Measurements from ENCODE around the gene KIAA1958. TPM values are rescaled to one million over a fixed set of nuclear protein-coding genes. Genes with fewer than 3 reads are reported as not detected.

Gene KIAA1958
- total RNA-seq, 2 donors from 2014 or later, result 7.0 to 42.8 TPM

DNA sequence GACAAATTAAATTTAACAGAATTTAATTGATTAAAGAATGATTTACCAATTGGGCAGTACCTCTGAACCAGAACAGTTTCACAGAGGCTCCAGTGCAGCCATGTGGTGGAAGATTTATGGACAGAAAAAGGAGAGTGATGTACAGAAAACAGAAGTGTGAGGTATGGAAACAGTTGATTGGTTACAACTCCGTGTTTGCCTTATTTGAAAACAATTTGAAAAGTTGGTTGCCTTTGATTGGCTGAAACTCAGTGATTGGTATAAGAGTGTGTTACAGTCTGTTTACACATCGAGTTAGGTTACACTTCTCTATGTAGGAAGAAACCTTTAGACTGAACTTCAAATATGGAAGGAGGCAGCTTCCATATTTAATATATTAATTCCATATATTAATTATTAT, 30.1 kb downstream of the KIAA1958 start:
- H3K4me1 ChIP-seq (replicated peaks), result no peaks in the 10 kb centered on the region
- H3K27ac ChIP-seq, result no peak overlapping the region
- no peaks in the 10 kb centered on the region for H3K27me3 ChIP-seq (replicated peaks; ENCODE audit: insufficient read depth)
- TF ChIP-seq, protein P1, sequence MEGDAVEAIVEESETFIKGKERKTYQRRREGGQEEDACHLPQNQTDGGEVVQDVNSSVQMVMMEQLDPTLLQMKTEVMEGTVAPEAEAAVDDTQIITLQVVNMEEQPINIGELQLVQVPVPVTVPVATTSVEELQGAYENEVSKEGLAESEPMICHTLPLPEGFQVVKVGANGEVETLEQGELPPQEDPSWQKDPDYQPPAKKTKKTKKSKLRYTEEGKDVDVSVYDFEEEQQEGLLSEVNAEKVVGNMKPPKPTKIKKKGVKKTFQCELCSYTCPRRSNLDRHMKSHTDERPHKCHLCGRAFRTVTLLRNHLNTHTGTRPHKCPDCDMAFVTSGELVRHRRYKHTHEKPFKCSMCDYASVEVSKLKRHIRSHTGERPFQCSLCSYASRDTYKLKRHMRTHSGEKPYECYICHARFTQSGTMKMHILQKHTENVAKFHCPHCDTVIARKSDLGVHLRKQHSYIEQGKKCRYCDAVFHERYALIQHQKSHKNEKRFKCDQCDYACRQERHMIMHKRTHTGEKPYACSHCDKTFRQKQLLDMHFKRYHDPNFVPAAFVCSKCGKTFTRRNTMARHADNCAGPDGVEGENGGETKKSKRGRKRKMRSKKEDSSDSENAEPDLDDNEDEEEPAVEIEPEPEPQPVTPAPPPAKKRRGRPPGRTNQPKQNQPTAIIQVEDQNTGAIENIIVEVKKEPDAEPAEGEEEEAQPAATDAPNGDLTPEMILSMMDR (IDR thresholded peaks at IDR 0.05), result no peak
- TF ChIP-seq POLR2AphosphoS5 (IDR thresholded peaks at IDR 0.05) (no peak), POLR2A (IDR thresholded peaks at IDR 0.05) (no peak)
- no peaks in the 10 kb centered on the region for H3K36me3 ChIP-seq
- no peak overlapping the region for H3K4me3 ChIP-seq
- no peak for DNase-seq (ENCODE audit: low spot score)
- H3K9me3 ChIP-seq, result no peaks in the 10 kb centered on the region
- intact Hi-C loops (cut with DNase I), result no loop called here
- 91% methylated on average over 2 of the region's 2 CpGs for WGBS

DNA sequence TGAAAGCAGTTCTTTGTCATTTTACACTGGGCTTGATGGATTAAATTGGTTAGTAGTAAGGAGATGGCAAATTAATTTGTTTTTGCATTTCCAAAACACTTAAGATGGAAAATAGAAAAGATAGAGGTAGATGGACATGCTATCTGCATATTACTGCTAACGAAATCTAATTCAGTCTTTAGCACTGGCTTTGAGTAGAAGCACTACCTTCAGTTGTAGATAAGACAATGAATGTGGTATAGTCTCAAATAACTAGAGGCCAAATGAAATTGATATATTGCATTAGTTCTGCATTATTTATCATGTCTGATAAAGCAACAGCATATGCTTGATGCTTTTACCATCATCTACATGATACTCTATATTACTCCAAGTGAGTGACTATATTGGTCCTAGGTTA, 33.4 kb downstream of the KIAA1958 start:
- intact Hi-C loops (cut with DNase I), result no loop called here
- no peak for DNase-seq (ENCODE audit: low spot score)
- Histone ChIP-seq H3K4me3 (no peak overlapping the region), H3K9me3 (no peaks in the 10 kb centered on the region), H3K27me3 (replicated peaks; ENCODE audit: insufficient read depth) (no peaks in the 10 kb centered on the region), H3K36me3 (no peaks in the 10 kb centered on the region), H3K4me1 (replicated peaks) (no peaks in the 10 kb centered on the region), H3K27ac (no peak overlapping the region)
- 100% methylated on average over 1 of the region's 1 CpG for WGBS
- TF ChIP-seq, protein P1 (IDR thresholded peaks at IDR 0.05), result no peak
- no peak for TF ChIP-seq POLR2AphosphoS5 (IDR thresholded peaks at IDR 0.05)
- TF ChIP-seq POLR2A (IDR thresholded peaks at IDR 0.05), result no peak

DNA sequence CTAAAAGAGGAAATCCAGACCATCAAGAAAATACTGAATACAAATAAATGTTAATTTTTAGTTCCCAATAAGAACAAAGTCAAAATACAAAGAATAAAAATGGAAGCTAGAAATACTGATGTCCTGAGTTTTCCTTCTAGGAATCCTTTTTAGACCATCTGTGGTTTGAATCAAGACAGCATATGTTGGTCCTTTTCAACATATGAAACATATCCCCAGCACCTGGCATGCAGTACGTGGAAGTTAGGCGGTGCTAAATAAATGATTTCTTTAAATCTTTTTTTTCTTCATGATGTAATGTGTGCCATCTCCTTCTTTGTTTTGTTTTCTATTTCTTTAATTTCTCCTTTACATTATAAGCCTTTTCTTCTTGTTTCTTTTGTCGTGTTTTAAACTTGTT, 34.0 kb downstream of the KIAA1958 start:
- intact Hi-C loops (cut with DNase I), result no loop called here
- 58% methylated on average over 3 of the region's 3 CpGs for WGBS
- no peak for TF ChIP-seq POLR2A (IDR thresholded peaks at IDR 0.05)
- TF ChIP-seq POLR2AphosphoS5 (IDR thresholded peaks at IDR 0.05), result no peak
- Histone ChIP-seq H3K27me3 (replicated peaks; ENCODE audit: insufficient read depth) (no peaks in the 10 kb centered on the region), H3K36me3 (no peaks in the 10 kb centered on the region), H3K9me3 (no peaks in the 10 kb centered on the region), H3K4me3 (no peak overlapping the region), H3K27ac (no peak overlapping the region), H3K4me1 (replicated peaks) (no peaks in the 10 kb centered on the region)
- no peak for DNase-seq (ENCODE audit: low spot score)

DNA sequence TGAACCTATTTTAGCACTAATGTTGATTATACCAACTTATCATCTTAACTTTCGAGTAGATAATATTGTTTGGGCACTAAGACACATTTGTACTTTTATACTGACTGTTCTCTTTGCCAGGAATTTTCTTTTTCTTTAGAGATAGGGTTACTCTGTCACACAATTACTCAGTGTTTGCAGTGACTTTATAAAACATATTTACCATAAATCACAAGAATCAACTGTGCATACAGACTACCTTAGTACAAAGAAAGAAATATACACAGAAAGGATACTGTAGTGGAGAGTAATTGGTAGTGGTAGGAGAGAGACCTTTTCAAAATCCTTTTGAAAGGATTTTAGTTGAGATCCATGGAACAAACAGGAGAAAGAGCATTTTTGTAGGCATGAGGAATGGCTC, 40.3 kb downstream of the KIAA1958 start:
- no peak overlapping the region for H3K27ac ChIP-seq
- intact Hi-C loops (cut with DNase I), result no loop called here
- H3K27me3 ChIP-seq (replicated peaks; ENCODE audit: insufficient read depth), result no peaks in the 10 kb centered on the region
- H3K36me3 ChIP-seq, result no peaks in the 10 kb centered on the region
- TF ChIP-seq, protein P1 (IDR thresholded peaks at IDR 0.05), result no peak
- TF ChIP-seq POLR2AphosphoS5 (IDR thresholded peaks at IDR 0.05) (no peak), POLR2A (IDR thresholded peaks at IDR 0.05) (no peak)
- H3K9me3 ChIP-seq, result no peaks in the 10 kb centered on the region
- WGBS, result 44% methylated on average over 1 of the region's 1 CpG
- no peak for DNase-seq (ENCODE audit: low spot score)
- H3K4me1 ChIP-seq (replicated peaks), result no peaks in the 10 kb centered on the region
- no peak overlapping the region for H3K4me3 ChIP-seq

DNA sequence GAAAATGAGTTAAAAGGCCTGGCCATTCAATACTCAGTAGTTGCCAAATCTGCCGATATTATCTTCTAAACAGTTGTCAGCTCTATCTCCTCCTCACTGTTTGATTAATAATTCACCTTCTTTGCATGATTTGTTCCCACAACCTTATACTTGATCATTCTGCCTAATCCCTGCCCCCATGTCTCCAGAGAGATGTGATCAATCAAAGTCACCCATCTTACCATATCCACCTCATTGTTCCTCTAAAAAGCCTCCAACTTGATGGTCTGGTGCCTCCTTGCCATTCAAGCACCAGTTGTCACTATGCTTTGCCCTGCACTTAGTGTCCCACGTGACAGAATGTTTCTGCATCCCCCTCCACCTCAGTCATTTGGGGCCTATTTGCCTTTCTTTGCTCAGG, 41.3 kb downstream of the KIAA1958 start:
- intact Hi-C loops (cut with DNase I), result no loop called here
- H3K36me3 ChIP-seq, result no peaks in the 10 kb centered on the region
- no peak for DNase-seq (ENCODE audit: low spot score)
- no peaks in the 10 kb centered on the region for H3K9me3 ChIP-seq
- 85% methylated on average over 2 of the region's 2 CpGs for WGBS
- no peak overlapping the region for H3K27ac ChIP-seq
- no peaks in the 10 kb centered on the region for H3K4me1 ChIP-seq (replicated peaks)
- no peak overlapping the region for H3K4me3 ChIP-seq
- no peaks in the 10 kb centered on the region for H3K27me3 ChIP-seq (replicated peaks; ENCODE audit: insufficient read depth)
- no peak for TF ChIP-seq POLR2A (IDR thresholded peaks at IDR 0.05)
- TF ChIP-seq, protein P1 (IDR thresholded peaks at IDR 0.05), result no peak
- TF ChIP-seq POLR2AphosphoS5 (IDR thresholded peaks at IDR 0.05), result no peak
